ENCODE data around the gene ROPN1. TPM values are rescaled to one million over a fixed set of nuclear protein-coding genes. Genes with fewer than 3 reads are reported as not detected.

Gene ROPN1
- total and polyA plus RNA-seq, 2 of the 13 experiments (the other 11 are each of a cell fraction or from before 2014, with no cell fraction given): not detected

GRCh38 chr3:123934250-123934649, 57.7 kb downstream of the ROPN1 start:
- H2AFZ ChIP-seq (ENCODE audit: low read length): no peak overlapping the region
- ChIA-PET CTCF (ENCODE audit: low intra/inter-chr PET ratio, low total read pairs) (no interaction called here), POLR2A (no interaction called here)
- H3K27me3 ChIP-seq (ENCODE audit: control insufficient read depth in 1 of 2, insufficient read depth in 2 of 2, low read length in 2 of 2): no peaks in the 10 kb centered on the region
- intact Hi-C loops (cut with micrococcal nuclease; ENCODE audit: unreplicated experiment) (no loop called here), in situ Hi-C loops (cut with HindIII; ENCODE audit: extremely low pct_ligation_motif_present, low pct_unique_long_range_greater_than_20kb) (no loop called here)
- H4K20me1 ChIP-seq (ENCODE audit: insufficient read depth, low read length): no peaks in the 10 kb centered on the region
- WGBS (ENCODE audit: low lambda C conversion rate): 81% methylated on average over 2 of the region's 2 CpGs
- H3K9ac ChIP-seq (ENCODE audit: insufficient read depth, low read depth, low read length): no peak overlapping the region
- peaks cover 4 to 23% of the 10 kb centered on the region in 2 experiments; a peak in 4 of 5 replicates for H3K36me3 ChIP-seq (replicated peaks in 1 of 2; ENCODE audit: control insufficient read depth in 1 of 2, insufficient read depth in 2 of 2, low read length in 2 of 2)
- DNase-seq (ENCODE audit: low spot score) (no peak), ATAC-seq (no peak), FAIRE-seq (no peak)
- TF ChIP-seq MTERF4 (CRISPR knock-in tag; IDR thresholded peaks at IDR 0.05): no peak
- TF ChIP-seq, protein P1, sequence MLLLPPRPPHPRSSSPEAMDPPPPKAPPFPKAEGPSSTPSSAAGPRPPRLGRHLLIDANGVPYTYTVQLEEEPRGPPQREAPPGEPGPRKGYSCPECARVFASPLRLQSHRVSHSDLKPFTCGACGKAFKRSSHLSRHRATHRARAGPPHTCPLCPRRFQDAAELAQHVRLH (CRISPR knock-in tag; IDR thresholded peaks at IDR 0.05; ENCODE audit: borderline replicate concordance, low read depth): no peak
- no peak for TF ChIP-seq CAMTA2 (CRISPR knock-in tag; IDR thresholded peaks at IDR 0.05; ENCODE audit: borderline replicate concordance)
- TF ChIP-seq REL (CRISPR knock-in tag; conservative IDR thresholded peaks at IDR 0.05): no peak
- TF ChIP-seq, protein P2, sequence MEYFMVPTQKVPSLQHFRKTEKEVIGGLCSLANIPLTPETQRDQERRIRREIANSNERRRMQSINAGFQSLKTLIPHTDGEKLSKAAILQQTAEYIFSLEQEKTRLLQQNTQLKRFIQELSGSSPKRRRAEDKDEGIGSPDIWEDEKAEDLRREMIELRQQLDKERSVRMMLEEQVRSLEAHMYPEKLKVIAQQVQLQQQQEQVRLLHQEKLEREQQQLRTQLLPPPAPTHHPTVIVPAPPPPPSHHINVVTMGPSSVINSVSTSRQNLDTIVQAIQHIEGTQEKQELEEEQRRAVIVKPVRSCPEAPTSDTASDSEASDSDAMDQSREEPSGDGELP (IDR thresholded peaks at IDR 0.05; ENCODE audit: borderline replicate concordance, low read depth): no peak
- TF ChIP-seq ASH2L (IDR thresholded peaks at IDR 0.05; ENCODE audit: insufficient read length, low read depth, low read length): no peak
- no peak for TF ChIP-seq NFKB2 (CRISPR knock-in tag; IDR thresholded peaks at IDR 0.05; ENCODE audit: borderline replicate concordance)
- no peak for TF ChIP-seq SMARCC2 (IDR thresholded peaks at IDR 0.05)
- no peak for TF ChIP-seq SP1 (IDR thresholded peaks at IDR 0.05)
- TF ChIP-seq SP1 (CRISPR knock-in tag; IDR thresholded peaks at IDR 0.05): no peak
- TF ChIP-seq GABPB1 (CRISPR knock-in tag; IDR thresholded peaks at IDR 0.05): no peak
- TF ChIP-seq ZNF18 (CRISPR knock-in tag; IDR thresholded peaks at IDR 0.05; ENCODE audit: insufficient replicate concordance): no peak
- H3K4me1 ChIP-seq (ENCODE audit: insufficient read depth, low read length): no peaks in the 10 kb centered on the region
- H3K27ac ChIP-seq (ENCODE audit: extremely low read length, insufficient read depth, low read length): no peak overlapping the region
- H3K4me3 ChIP-seq (replicated peaks in 1 of 3; ENCODE audit: insufficient read depth in 1 of 3, low read depth in 2 of 3, low read length in 3 of 3): no peak overlapping the region
- no TSS peak for BruUV-seq (replicated peaks)
- H3K4me2 ChIP-seq (ENCODE audit: low read depth, low read length): no peak overlapping the region
- no peaks in the 10 kb centered on the region for H3K9me3 ChIP-seq (ENCODE audit: low read length)
- no peaks in the 10 kb centered on the region for H3K79me2 ChIP-seq (ENCODE audit: insufficient read depth, low read length)

Measured in HepG2 (cell line).